HL-60 (cell line): ENCODE data around the gene STARD4.

ENCODE experiments used
- CTCF ChIP-seq: IDR thresholded peaks from one replicate; pipeline ENCODE4 v1.5.1; 2011; ENCODE audit warnings: low read length, control low read depth, inconsistent platforms; ENCODE audit not compliant: insufficient read depth
- GABPA ChIP-seq: IDR thresholded peaks from 2 replicates; pipeline ENCODE4 v1.6.1; 2012; ENCODE audit warnings: low read depth
- POLR2AphosphoS5 ChIP-seq: IDR thresholded peaks from 2 replicates; pipeline ENCODE4 v1.6.1; 2012; ENCODE audit warnings: low read depth
- REST ChIP-seq: IDR thresholded peaks from 2 replicates; pipeline ENCODE4 v1.6.1; 2012; ENCODE audit warnings: low read depth; ENCODE audit not compliant: insufficient replicate concordance
- SPI1 ChIP-seq: IDR thresholded peaks from 2 replicates; pipeline ENCODE4 v1.6.1; 2012; ENCODE audit warnings: low read depth, mild to moderate bottlenecking, borderline replicate concordance

GRCh38 chr5:111472096-111472495 lies 40.2 kb downstream of the STARD4 start:
- TF ChIP-seq CTCF (no peak), GABPA (no peak), POLR2AphosphoS5 (no peak), SPI1 (no peak), REST (no peak)
